G401.6 (cell line): Measurements from ENCODE around the gene STMN1.

Experiments used
- FAIRE-seq: peaks from 2 replicates; lab custom pipeline; 2012; peaks lifted over from hg19 to GRCh38; lab: Jason Lieb, UNC

Gene STMN1

GRCh38 chr1:25869909-25870606 lies 36.2 kb downstream of the STMN1 start:
- FAIRE-seq, result no peak

DNA sequence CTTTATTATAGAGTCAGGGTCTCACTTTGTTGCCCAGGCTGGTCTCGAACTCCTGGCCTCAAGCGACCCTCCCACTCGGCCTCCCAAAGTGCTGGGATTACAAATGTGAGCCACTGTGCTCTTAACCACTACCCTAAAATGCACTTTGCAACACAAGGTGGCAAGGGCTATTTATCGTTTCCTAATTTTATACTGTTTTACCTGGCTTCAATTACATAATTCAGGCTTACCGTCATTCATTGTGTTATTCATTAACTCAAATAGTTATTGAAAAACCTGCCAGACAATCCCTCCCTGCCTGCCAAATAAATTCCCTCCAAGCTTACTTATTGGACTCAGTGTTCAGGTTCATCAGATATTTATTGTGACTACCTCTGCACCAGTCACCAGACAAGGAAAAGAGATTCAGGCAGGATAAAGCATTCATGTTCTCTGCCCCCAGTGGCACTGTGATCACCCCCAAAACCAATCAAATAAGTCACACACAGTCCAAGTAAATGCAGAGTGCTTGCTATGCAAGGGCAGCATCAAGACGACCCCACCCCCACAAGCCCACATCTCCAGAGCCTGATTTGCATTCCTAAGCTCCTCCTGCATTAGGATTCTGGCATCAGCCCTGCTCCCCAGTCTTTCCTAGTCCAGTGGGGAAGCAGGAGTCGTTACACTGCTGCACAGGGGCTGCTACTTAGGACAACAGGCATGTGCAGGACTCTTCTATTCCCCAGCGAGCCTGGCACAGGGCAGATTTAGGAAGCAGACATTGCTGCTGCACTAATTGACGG lies 38.8 kb downstream of the STMN1 start:
- FAIRE-seq, result no peak

GRCh38 chr1:25866288-25866687 lies 39.9 kb downstream of the STMN1 start:
- FAIRE-seq, result no peak

- no peak for FAIRE-seq
Measured at GRCh38 chr1:25864434-25864833, 41.8 kb downstream of the STMN1 start.

GRCh38 chr1:25863486-25864262 lies 42.5 kb downstream of the STMN1 start:
- no peak for FAIRE-seq

DNA sequence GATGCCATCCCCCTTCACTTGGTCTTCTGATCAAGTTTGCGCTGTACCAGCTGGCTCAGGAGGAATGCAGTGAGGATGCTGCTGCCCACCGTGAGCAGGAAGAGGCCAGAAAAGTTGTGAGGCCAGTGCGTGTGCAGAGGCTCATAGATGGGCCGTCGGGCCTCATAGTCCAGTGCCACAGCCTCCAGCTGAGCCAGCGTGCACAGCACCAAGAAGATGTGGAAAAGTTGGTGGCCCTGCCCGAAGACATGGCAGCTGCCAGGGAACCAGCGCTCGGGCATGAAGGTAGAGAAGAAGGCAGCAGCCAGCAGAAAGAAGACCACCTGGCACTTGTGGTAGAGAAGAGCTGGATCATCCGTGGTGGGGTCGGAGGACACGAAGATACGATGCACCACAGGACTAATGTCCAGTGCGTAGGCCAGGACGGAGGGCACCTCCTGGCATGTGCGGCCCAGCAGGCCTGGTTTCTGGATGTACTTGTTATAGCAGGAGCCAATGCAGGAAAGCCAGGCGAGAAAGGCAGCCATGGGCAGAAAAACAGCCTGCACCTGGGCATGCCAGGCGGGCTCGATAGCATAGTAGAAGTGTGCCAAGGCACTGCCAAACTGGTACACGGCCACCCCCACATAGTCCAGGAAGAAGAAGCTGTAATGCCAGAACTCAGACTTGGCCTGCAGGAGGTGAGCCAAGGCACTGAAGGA lies 43.3 kb downstream of the STMN1 start:
- FAIRE-seq, result no peak

DNA sequence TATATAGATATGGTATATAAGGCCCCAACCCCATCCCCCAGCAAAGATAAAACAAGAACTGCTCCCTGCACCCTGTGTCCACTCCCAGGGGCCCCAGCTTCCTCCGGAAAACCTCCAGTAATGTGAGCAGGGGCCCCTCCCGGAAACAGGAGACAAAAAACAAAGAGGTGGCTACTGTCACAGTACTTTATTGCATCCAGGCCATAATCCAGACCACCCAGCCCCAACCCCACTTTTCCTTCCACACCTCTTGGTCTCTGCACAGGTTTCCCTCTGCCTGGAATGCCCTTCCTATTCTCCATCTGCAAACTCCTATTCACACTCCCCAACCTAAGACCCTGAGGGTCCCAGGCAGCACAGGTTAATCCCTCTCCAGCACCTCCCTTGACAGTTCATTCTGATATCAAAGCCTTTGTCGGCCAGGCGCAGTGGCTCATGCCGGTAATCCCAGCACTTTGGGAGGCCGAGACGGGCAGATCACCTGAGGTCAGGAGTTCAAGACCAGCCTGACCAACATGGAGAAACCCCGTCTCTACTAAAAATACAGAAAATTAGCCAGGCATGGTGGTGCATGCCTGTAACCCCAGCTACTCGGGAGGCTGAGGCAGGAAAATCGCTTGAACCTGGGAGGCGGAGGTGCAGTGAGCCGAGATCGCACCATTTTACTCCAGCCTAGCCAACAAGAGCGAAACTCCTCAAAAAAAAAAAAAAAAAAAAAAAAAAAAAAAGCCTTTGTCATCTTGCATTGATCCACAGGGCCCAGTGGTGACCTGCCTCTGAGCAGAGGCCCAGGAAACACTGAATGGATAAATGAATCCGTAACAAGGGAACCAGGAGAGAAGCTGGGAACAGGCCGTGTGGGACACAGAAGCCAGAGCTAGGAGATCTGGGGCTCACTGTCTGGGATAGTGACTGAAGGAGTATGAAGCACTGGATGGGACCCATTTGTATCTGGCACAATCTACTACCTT lies 44.6 kb downstream of the STMN1 start:
- no peak for FAIRE-seq

DNA sequence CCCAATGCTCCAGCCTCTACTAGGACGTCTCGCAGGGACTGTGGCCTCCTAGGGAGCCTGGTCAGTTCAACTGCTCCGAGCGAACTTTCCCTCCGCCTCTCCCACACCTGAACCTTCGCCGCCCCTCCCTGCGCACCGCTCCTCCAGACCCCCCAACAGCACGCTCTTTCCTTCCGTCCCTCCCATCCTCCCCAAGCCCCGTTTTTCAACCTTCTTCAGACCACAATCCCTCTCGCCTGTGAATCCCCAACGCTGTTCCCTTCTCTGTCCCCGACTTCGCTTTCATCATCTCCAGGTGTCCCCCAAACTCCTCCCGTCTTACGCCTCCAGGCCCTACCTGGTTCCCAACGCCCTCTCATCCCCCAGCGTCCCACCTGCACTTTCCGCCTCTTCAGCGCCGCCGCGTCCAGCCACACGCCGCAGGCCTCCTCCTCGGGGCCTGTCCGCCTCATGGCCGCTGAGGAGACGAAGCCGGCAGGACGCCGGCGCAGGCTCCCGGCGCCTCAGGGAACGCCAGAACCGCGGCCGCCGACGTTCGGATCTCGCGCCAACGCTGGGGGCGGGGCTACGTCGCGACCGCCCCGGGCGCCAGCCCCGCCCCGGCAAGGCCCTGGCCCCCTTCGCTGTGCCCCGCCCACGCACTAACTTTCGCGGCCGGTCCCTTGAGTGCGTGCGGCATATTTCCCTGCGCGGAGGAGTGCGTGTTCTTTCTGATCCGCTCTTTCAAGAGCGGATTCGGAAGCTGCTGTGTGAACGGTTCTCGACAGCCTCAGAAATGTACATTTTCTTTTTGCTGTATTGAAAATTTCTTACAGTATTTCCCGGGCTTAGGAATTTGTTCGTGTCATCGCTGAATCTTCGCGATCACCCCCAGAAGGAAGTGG lies 47.1 kb downstream of the STMN1 start, which contains the start of gene AUNIP:
Gene AUNIP, minus strand, starts transcription at position 552 of the 884 bp plus-strand sequence. Its CDS starts 100 bp downstream, at position 452.
- FAIRE-seq, result no peak

DNA sequence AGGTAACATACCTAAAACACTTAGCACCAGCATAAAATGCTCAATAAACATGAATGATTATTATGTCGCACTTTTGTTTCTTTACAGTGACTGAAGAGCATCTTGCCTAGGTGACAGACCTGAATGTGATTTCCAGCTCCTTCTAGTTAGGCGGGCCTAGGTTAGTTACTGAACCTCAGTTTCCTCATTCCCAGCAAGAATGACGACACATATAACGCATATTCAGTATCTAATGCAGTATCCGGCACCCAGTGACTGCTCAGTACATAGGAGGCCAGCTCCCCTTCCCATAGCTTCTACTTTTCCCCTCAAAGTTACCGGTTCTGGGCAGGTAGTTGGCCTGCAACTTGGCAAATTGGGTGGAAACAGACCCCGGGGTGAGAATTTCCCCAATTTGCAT lies 47.7 kb downstream of the STMN1 start:
- FAIRE-seq, result no peak

DNA sequence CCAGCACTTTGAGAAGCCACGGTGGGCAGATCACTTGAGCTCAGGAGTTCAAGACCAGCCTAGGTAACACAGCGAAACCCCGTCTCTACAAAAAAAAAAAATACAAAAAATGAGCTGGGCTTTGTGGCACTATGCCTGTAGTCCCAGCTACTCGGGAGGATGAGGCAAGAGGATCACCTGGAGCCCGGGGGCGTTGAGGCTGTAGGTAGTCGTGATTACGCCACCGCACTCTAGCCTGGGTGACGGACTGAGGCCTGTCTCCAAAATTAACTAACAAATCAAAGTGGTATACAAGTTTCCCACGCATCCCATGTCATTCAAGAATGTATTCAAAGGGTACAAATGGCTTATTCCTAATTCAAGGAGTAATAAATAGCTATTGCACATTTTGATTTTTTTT lies 49.4 kb downstream of the STMN1 start:
- no peak for FAIRE-seq

DNA sequence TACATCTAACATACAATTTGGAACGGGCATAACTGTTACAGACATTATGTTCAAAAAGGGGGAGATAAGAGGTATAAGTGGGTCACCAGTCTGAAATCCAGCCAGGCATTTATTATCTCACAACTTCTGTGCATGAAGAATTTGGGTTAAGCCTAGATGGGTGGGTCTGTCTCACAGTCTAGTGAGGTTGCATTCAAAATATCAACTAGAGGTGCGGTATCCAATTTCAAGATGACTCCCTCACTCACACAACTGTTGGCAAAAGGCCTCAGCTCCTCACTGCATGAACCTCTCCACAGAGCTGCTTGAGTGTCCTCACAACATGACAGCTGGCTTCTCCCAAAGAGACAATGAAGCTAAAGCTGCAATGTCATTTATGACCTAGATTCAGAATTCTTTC lies 51.7 kb downstream of the STMN1 start:
- FAIRE-seq, result no peak
